SH-SY5Y (cell line): Measurements from ENCODE around the gene PKD1L1.

Source experiments
- GATA2 ChIP-seq: IDR thresholded peaks from 2 replicates; pipeline ENCODE4 v1.6.1; 2011; ENCODE audit warnings: mild to moderate bottlenecking, low read depth, low read length
- GATA3 ChIP-seq: IDR thresholded peaks from 2 replicates; pipeline ENCODE4 v1.6.1; 2011; ENCODE audit warnings: low read depth, mild to moderate bottlenecking, low read length, moderate library complexity

GRCh38 chr7:47866120-47866519 lies 82.1 kb downstream of the PKD1L1 start:
- no peak for TF ChIP-seq GATA2
- TF ChIP-seq GATA3, result no peak
